ENCODE measurements around the gene NFIA. TPM values are rescaled to one million over a fixed set of nuclear protein-coding genes. Genes with fewer than 3 reads are reported as not detected.

The NFIA gene
- total and polyA plus RNA-seq, 2 of the 13 experiments (the other 11 are each of a cell fraction or from before 2014, with no cell fraction given): 14.7 to 28.5 TPM

DNA sequence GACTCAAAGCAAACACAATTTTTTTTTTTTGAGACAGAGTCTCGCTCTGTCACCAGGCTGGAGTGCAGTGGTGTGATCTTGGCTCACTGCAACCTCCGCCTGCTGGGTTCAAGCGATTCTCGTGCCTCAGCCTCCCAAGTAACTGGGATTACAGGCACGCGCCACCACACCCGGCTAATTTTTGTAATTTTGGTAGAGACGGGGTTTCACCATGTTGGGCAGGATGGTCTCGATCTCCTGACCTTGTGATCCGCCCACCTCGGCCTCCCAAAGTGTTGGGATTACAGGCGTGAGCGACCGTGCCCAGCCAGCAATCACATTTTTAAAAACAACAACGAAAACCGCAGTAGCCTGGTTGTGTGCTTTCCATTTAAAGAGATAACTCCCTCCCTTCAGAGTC lies 6.5 kb upstream of the NFIA start (continued):
- TF ChIP-seq, protein P1, sequence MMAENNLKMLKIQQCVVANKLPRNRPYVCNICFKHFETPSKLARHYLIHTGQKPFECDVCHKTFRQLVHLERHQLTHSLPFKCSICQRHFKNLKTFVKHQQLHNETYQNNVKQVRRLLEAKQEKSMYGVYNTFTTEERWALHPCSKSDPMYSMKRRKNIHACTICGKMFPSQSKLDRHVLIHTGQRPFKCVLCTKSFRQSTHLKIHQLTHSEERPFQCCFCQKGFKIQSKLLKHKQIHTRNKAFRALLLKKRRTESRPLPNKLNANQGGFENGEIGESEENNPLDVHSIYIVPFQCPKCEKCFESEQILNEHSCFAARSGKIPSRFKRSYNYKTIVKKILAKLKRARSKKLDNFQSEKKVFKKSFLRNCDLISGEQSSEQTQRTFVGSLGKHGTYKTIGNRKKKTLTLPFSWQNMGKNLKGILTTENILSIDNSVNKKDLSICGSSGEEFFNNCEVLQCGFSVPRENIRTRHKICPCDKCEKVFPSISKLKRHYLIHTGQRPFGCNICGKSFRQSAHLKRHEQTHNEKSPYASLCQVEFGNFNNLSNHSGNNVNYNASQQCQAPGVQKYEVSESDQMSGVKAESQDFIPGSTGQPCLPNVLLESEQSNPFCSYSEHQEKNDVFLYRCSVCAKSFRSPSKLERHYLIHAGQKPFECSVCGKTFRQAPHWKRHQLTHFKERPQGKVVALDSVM (CRISPR knock-in tag; IDR thresholded peaks at IDR 0.05): 0 out of 2 replicates have a peak, but pooled peaks have one; percentile 16
- TF ChIP-seq ZNF317 (CRISPR knock-in tag; IDR thresholded peaks at IDR 0.05) (peak; percentile 4; the same call in 1 of the 2 replicates), SALL1 (CRISPR knock-in tag; IDR thresholded peaks at IDR 0.05) (peak; percentile 21; the same call in 1 of the 2 replicates), POGZ (CRISPR knock-in tag; IDR thresholded peaks at IDR 0.05) (0 out of 2 replicates have a peak, but pooled peaks have one; percentile 21), HDAC1 (CRISPR knock-in tag; IDR thresholded peaks at IDR 0.05) (0 out of 2 replicates have a peak, but pooled peaks have one; percentile 24)
- TF ChIP-seq, protein P2, sequence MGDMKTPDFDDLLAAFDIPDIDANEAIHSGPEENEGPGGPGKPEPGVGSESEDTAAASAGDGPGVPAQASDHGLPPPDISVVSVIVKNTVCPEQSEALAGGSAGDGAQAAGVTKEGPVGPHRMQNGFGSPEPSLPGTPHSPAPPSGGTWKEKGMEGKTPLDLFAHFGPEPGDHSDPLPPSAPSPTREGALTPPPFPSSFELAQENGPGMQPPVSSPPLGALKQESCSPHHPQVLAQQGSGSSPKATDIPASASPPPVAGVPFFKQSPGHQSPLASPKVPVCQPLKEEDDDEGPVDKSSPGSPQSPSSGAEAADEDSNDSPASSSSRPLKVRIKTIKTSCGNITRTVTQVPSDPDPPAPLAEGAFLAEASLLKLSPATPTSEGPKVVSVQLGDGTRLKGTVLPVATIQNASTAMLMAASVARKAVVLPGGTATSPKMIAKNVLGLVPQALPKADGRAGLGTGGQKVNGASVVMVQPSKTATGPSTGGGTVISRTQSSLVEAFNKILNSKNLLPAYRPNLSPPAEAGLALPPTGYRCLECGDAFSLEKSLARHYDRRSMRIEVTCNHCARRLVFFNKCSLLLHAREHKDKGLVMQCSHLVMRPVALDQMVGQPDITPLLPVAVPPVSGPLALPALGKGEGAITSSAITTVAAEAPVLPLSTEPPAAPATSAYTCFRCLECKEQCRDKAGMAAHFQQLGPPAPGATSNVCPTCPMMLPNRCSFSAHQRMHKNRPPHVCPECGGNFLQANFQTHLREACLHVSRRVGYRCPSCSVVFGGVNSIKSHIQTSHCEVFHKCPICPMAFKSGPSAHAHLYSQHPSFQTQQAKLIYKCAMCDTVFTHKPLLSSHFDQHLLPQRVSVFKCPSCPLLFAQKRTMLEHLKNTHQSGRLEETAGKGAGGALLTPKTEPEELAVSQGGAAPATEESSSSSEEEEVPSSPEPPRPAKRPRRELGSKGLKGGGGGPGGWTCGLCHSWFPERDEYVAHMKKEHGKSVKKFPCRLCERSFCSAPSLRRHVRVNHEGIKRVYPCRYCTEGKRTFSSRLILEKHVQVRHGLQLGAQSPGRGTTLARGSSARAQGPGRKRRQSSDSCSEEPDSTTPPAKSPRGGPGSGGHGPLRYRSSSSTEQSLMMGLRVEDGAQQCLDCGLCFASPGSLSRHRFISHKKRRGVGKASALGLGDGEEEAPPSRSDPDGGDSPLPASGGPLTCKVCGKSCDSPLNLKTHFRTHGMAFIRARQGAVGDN (CRISPR knock-in tag; IDR thresholded peaks at IDR 0.05): 0 out of 2 replicates have a peak, but pooled peaks have one; percentile 7
- TF ChIP-seq, protein P3, sequence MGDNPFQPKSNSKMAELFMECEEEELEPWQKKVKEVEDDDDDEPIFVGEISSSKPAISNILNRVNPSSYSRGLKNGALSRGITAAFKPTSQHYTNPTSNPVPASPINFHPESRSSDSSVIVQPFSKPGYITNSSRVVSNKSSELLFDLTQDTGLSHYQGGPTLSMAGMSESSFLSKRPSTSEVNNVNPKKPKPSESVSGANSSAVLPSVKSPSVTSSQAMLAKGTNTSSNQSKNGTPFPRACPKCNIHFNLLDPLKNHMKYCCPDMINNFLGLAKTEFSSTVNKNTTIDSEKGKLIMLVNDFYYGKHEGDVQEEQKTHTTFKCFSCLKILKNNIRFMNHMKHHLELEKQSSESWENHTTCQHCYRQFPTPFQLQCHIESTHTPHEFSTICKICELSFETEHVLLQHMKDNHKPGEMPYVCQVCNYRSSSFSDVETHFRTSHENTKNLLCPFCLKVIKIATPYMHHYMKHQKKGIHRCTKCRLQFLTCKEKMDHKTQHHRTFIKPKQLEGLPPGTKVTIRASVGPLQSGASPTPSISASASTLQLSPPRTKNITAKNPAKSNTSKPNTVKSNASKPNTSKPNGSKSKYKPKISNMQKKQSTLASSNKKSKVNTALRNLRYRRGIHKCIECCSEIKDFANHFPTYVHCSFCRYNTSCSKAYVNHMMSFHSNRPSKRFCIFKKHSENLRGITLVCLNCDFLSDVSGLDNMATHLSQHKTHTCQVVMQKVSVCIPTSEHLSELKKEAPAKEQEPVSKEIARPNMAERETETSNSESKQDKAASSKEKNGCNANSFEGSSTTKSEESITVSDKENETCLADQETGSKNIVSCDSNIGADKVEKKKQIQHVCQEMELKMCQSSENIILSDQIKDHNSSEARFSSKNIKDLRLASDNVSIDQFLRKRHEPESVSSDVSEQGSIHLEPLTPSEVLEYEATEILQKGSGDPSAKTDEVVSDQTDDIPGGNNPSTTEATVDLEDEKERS (CRISPR knock-in tag; IDR thresholded peaks at IDR 0.05): peak; percentile 22; the same call in 1 of the 2 replicates
